Skeletal muscle tissue (tissue), 4 donors: ENCODE measurements around the gene TSPAN5. TPM values are rescaled to one million over a fixed set of nuclear protein-coding genes. Genes with fewer than 3 reads are reported as not detected.

Source experiments
- H3K27ac ChIP-seq: one replicate; pipeline ENCODE4 v1.7.0; 2013; ENCODE audit warnings: mild to moderate bottlenecking, low read depth, low read length, inconsistent platforms
- H3K27me3 ChIP-seq, 3 donors: one replicate each; pipeline ENCODE4 v1.7.0; 2013; ENCODE audit warnings: low read length in 3 of 3; ENCODE audit not compliant: control insufficient read depth in 3 of 3, insufficient read depth in 3 of 3
- H3K36me3 ChIP-seq, 3 donors: one replicate each; pipeline ENCODE4 v1.7.0; 2013; ENCODE audit warnings: low read length in 3 of 3; ENCODE audit not compliant: control insufficient read depth in 3 of 3, insufficient read depth in 3 of 3
- H3K4me1 ChIP-seq, 3 donors: one replicate each; pipeline ENCODE4 v1.7.0; 2013; ENCODE audit warnings: low read length in 3 of 3, mild to moderate bottlenecking in 3 of 3; ENCODE audit not compliant: control insufficient read depth in 3 of 3, insufficient read depth in 3 of 3
- H3K4me3 ChIP-seq, 3 donors: one replicate each; pipeline ENCODE4 v1.7.0; 2013; ENCODE audit warnings: low read length in 3 of 3
- H3K9ac ChIP-seq, 3 donors: one replicate each; pipeline ENCODE4 v1.7.0; 2013; ENCODE audit warnings: low read length in 3 of 3, mild to moderate bottlenecking in 3 of 3, moderate library complexity in 2 of 3, low read depth in 1 of 3
- H3K9me3 ChIP-seq, 3 donors: one replicate each; pipeline ENCODE4 v1.7.0; 2013; ENCODE audit warnings: low read length in 3 of 3; ENCODE audit not compliant: control insufficient read depth in 3 of 3
- total RNA-seq: library from RNA; depleted of rRNA; stranded (reverse); fragments of >200 nt; gene quantifications from one replicate; pipeline ENCODE4 v1.2.3, GENCODE V29; 2014
- donor health status: Osteomylitis.

The TSPAN5 gene
- total RNA-seq, 1 donor from 2014 or later = 11.0 TPM

GRCh38 chr4:98639108-98639507 is 19.3 kb downstream of the TSPAN5 start:
- H3K9me3 ChIP-seq = no peaks in the 10 kb centered on the region
- H3K4me1 ChIP-seq = no peaks in the 10 kb centered on the region
- no peak overlapping the region for H3K4me3 ChIP-seq
- H3K9ac ChIP-seq = no peak overlapping the region
- H3K27me3 ChIP-seq = no peaks in the 10 kb centered on the region
- no peaks in the 10 kb centered on the region for H3K36me3 ChIP-seq
- H3K27ac ChIP-seq = no peak overlapping the region

DNA sequence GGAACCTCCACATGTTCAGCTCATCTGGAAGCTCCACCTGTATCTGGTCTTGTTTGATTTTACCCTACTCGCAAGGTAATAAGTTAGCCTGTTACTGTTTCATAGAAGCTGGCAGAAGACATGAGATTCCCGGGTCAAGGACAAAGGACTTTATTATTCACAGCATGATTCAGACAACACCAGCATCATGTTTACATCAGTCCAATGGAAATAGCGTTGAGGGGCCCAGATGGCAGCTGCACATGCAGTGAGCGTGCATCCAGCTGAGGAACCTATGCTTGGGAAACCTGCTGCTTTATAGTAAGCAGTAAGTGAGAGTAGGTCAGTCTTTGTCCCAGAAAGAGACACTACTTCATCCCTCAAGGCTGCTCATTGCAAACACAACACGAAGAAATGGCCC is 19.8 kb downstream of the TSPAN5 start:
- H3K9me3 ChIP-seq = no peaks in the 10 kb centered on the region
- H3K9ac ChIP-seq = no peak overlapping the region
- no peak overlapping the region for H3K4me3 ChIP-seq
- no peaks in the 10 kb centered on the region for H3K27me3 ChIP-seq
- H3K36me3 ChIP-seq = no peaks in the 10 kb centered on the region
- H3K27ac ChIP-seq = no peak overlapping the region
- no peaks in the 10 kb centered on the region for H3K4me1 ChIP-seq

DNA sequence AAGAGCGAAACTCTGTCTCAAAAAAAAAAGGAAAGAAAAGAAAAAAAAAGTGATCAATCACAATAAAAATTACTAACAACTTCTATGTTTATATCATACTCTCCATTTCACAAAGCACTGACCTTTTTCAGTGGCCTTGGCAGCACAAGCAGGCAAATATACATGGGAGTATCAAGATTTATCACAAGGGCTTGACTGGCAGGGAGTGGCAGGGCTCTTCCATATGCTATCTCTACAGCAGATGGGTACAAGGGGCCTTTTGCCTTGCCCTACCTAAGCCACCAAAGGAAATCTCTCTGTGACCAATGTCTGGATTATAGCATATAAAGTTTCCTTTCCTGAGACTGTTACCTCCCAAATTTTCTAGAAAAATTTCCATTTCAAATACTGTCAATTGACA is 24.4 kb downstream of the TSPAN5 start:
- H3K9me3 ChIP-seq = no peaks in the 10 kb centered on the region
- H3K4me1 ChIP-seq = no peaks in the 10 kb centered on the region
- no peaks in the 10 kb centered on the region for H3K27me3 ChIP-seq
- H3K27ac ChIP-seq = no peak overlapping the region
- H3K4me3 ChIP-seq = no peak overlapping the region
- H3K9ac ChIP-seq = no peak overlapping the region
- H3K36me3 ChIP-seq = no peaks in the 10 kb centered on the region

- Histone ChIP-seq H3K9ac (no peak overlapping the region), H3K4me3 (no peak overlapping the region), H3K27ac (no peak overlapping the region), H3K4me1 (no peaks in the 10 kb centered on the region), H3K27me3 (no peaks in the 10 kb centered on the region), H3K36me3 (no peaks in the 10 kb centered on the region), H3K9me3 (no peaks in the 10 kb centered on the region)
Measured at GRCh38 chr4:98633159-98633558, 25.3 kb downstream of the TSPAN5 start.

- no peaks in the 10 kb centered on the region for H3K4me1 ChIP-seq
- H3K4me3 ChIP-seq = no peak overlapping the region
- no peaks in the 10 kb centered on the region for H3K36me3 ChIP-seq
- H3K27ac ChIP-seq = no peak overlapping the region
- no peak overlapping the region for H3K9ac ChIP-seq
- no peaks in the 10 kb centered on the region for H3K9me3 ChIP-seq
- no peaks in the 10 kb centered on the region for H3K27me3 ChIP-seq
Measured at GRCh38 chr4:98632258-98632657, 26.2 kb downstream of the TSPAN5 start.

GRCh38 chr4:98631506-98631905 is 26.9 kb downstream of the TSPAN5 start:
- Histone ChIP-seq H3K9me3 (no peaks in the 10 kb centered on the region), H3K4me1 (no peaks in the 10 kb centered on the region), H3K4me3 (no peak overlapping the region), H3K9ac (no peak overlapping the region), H3K36me3 (no peaks in the 10 kb centered on the region), H3K27ac (no peak overlapping the region), H3K27me3 (no peaks in the 10 kb centered on the region)

- H3K27me3 ChIP-seq = no peaks in the 10 kb centered on the region
- no peak overlapping the region for H3K4me3 ChIP-seq
- no peaks in the 10 kb centered on the region for H3K9me3 ChIP-seq
- no peaks in the 10 kb centered on the region for H3K36me3 ChIP-seq
- H3K27ac ChIP-seq = no peak overlapping the region
- H3K4me1 ChIP-seq = no peaks in the 10 kb centered on the region
- no peak overlapping the region for H3K9ac ChIP-seq
Measured at GRCh38 chr4:98630737-98631454, 27.5 kb downstream of the TSPAN5 start.

GRCh38 chr4:98627531-98628257 is 30.7 kb downstream of the TSPAN5 start:
- Histone ChIP-seq H3K27ac (no peak overlapping the region), H3K4me3 (no peak overlapping the region), H3K9ac (no peak overlapping the region), H3K27me3 (no peaks in the 10 kb centered on the region), H3K4me1 (no peaks in the 10 kb centered on the region), H3K9me3 (no peaks in the 10 kb centered on the region), H3K36me3 (no peaks in the 10 kb centered on the region)

- H3K27ac ChIP-seq = no peak overlapping the region
- no peaks in the 10 kb centered on the region for H3K4me1 ChIP-seq
- H3K9ac ChIP-seq = no peak overlapping the region
Measured at GRCh38 chr4:98626350-98626749, 32.1 kb downstream of the TSPAN5 start.

DNA sequence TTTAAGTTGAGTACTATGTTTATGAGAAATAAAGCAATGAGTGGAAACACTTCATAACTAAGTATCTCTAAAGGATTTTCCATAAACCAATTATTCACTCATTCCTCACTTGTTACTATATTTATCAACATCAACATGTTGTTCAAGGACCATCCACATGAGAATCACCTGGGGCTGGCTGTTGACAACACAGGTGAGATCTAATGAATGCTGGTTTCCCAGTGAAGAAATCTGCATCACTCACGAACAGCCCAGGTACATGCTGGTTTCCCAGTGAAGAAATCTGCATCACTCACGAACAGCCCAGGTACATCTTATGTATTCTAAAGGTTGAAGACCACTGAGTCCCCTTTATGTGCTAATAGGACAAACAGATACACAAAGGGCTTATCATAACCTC is 32.5 kb downstream of the TSPAN5 start:
- H3K4me3 ChIP-seq = no peak overlapping the region
- no peak overlapping the region for H3K9ac ChIP-seq
- no peaks in the 10 kb centered on the region for H3K4me1 ChIP-seq
- no peaks in the 10 kb centered on the region for H3K36me3 ChIP-seq
- H3K27ac ChIP-seq = no peak overlapping the region
- no peaks in the 10 kb centered on the region for H3K9me3 ChIP-seq
- H3K27me3 ChIP-seq = no peaks in the 10 kb centered on the region

More at GRCh38 chr4:98626350-98626749, 32.1 kb downstream of the TSPAN5 start:
- Histone ChIP-seq H3K4me3 (no peak overlapping the region), H3K9me3 (no peaks in the 10 kb centered on the region), H3K36me3 (no peaks in the 10 kb centered on the region), H3K27me3 (no peaks in the 10 kb centered on the region)
